ENCODE results near the gene XRCC4.

- TF ChIP-seq POLR2AphosphoS5 (IDR thresholded peaks at IDR 0.05; ENCODE audit: low read depth, low read length) = no peak
- no peak for TF ChIP-seq POLR2A (IDR thresholded peaks at IDR 0.05; ENCODE audit: low read depth, low read length)
These were observed 280.4 kb downstream of the XRCC4 start for GRCh38 chr5:83357621-83358231.
